HepG2 (cell line): Measurements from ENCODE around the gene SPAG5. TPM values are rescaled to one million over a fixed set of nuclear protein-coding genes. Genes with fewer than 3 reads are reported as not detected.

ENCODE experiments used
- ATAC-seq: fragments of 200-7000 bp; cut with Tn5 transposase; 3 replicates; pipeline ENCODE4 v1.9.1; 2020; ENCODE audit warnings: mild to moderate bottlenecking, moderate library complexity
- BruUV-seq: library from RNA; stranded (reverse); fragments of 400-500 nt; replicated peaks from 2 replicates; lab custom pipeline; 2021; lab: Mats Ljungman, UMichigan
- CTCF ChIA-PET: fragments of 300-600 bp; formaldehyde crosslinking; extraction: SDS; loops from one replicate; lab custom pipeline; 2021; ENCODE audit warnings: low total read pairs, inconsistent platforms, low intra/inter-chr PET ratio; lab: Yijun Ruan, JAX
- POLR2A ChIA-PET: fragments of 350-600 bp; sonication (Branson Sonifier 250); formaldehyde crosslinking; loops from one replicate; lab custom pipeline; 2020; ENCODE audit warnings: antibody characterized with exemption, inconsistent platforms; lab: Yijun Ruan, JAX
- DNase-seq: peaks from one replicate; pipeline ENCODE4 v3.0.0-alpha.2; 2015; ENCODE audit warnings: low spot score
- FAIRE-seq: peaks from 3 replicates; lab custom pipeline; 2011; peaks lifted over from hg19 to GRCh38; lab: Jason Lieb, UNC
- H2AFZ ChIP-seq: one replicate; pipeline ENCODE4 v1.6.1; 2011; ENCODE audit warnings: low read length, inconsistent platforms
- H3K27ac ChIP-seq: fragments of 300-600 bp; 3 replicates; pipeline ENCODE4 v1.8.0; 2011; ENCODE audit warnings: mixed run types, mild to moderate bottlenecking, mixed read lengths, low read length, inconsistent platforms; ENCODE audit not compliant: insufficient read depth; ENCODE audit errors: extremely low read length
- H3K27me3 ChIP-seq, 2 experiments: fragments of 200-600 bp in 1 of 2; 2 replicates in 1 of 2; 3 replicates in 1 of 2; pipeline versions ENCODE4 v1.6.0 to v1.8.0; 2011; ENCODE audit warnings: low read length in 2 of 2, mild to moderate bottlenecking in 2 of 2, moderate library complexity in 2 of 2, inconsistent platforms in 1 of 2; ENCODE audit not compliant: insufficient read depth in 2 of 2, control insufficient read depth in 1 of 2
- H3K36me3 ChIP-seq, 2 experiments: fragments of 200-600 bp in 1 of 2; replicated peaks in 1 of 2; 2 replicates in 1 of 2; 3 replicates in 1 of 2; pipeline versions ENCODE4 v1.5.1 to v1.8.0; 2011; ENCODE audit warnings: low read length in 2 of 2, inconsistent platforms in 1 of 2; ENCODE audit not compliant: insufficient read depth in 2 of 2, control insufficient read depth in 1 of 2
- H3K4me1 ChIP-seq: 2 replicates; pipeline ENCODE4 v1.5.1; 2012; ENCODE audit warnings: low read length, inconsistent platforms; ENCODE audit not compliant: insufficient read depth
- H3K4me2 ChIP-seq: 2 replicates; pipeline ENCODE4 v1.6.0; 2011; ENCODE audit warnings: low read depth, low read length, inconsistent platforms
- H3K4me3 ChIP-seq, 3 experiments: fragments of 200-600 bp in 1 of 3; sonication (generic), shearing (Covaris generic) in 1 of 3; replicated peaks in 1 of 3; 2 replicates each; pipeline ENCODE4 v1.5.1; 2011 to 2016; ENCODE audit warnings: low read length in 3 of 3, inconsistent platforms in 2 of 3, low read depth in 2 of 3, mild to moderate bottlenecking in 2 of 3, control low read depth in 1 of 3, mixed read lengths in 1 of 3; ENCODE audit not compliant: insufficient read depth in 1 of 3
- H3K79me2 ChIP-seq: one replicate; pipeline ENCODE4 v1.6.1; 2011; ENCODE audit warnings: low read length, inconsistent platforms; ENCODE audit not compliant: insufficient read depth
- H3K9ac ChIP-seq: 2 replicates; pipeline ENCODE4 v1.6.0; 2011; ENCODE audit warnings: mild to moderate bottlenecking, low read depth, low read length, inconsistent platforms; ENCODE audit not compliant: insufficient read depth
- H3K9me3 ChIP-seq: 2 replicates; pipeline ENCODE4 v1.5.1; 2012; ENCODE audit warnings: mild to moderate bottlenecking, low read length
- H4K20me1 ChIP-seq: 2 replicates; pipeline ENCODE4 v1.6.0; 2011; ENCODE audit warnings: inconsistent platforms, mild to moderate bottlenecking, low read length, moderate library complexity; ENCODE audit not compliant: insufficient read depth
- ATF7 ChIP-seq, 2 experiments: fragments of 450-650 bp in 1 of 2; sonication (generic) in 1 of 2; formaldehyde crosslinking in 1 of 2; IDR thresholded peaks; 2 replicates each; pipeline versions ENCODE4 v1.4.0 to v1.6.1; 2016 to 2020; ENCODE audit warnings: antibody characterized with exemption in 1 of 2, mild to moderate bottlenecking in 1 of 2, missing genetic modification reagents in 1 of 2
- HNRNPL ChIP-seq: fragments of 200-400 bp; formaldehyde crosslinking; IDR thresholded peaks from 2 replicates; pipeline ENCODE4 v1.6.1; 2017; ENCODE audit warnings: mild to moderate bottlenecking, low read depth, low read length
- PAXIP1 ChIP-seq: sonication (generic); formaldehyde crosslinking; conservative IDR thresholded peaks from 2 replicates; pipeline ENCODE4 v1.4.0; 2020; ENCODE audit warnings: mild to moderate bottlenecking, missing genetic modification reagents, moderate library complexity
- RBFOX2 ChIP-seq: fragments of 200-400 bp; formaldehyde crosslinking; IDR thresholded peaks from 2 replicates; pipeline ENCODE4 v1.6.1; 2017; ENCODE audit warnings: low read depth, mild to moderate bottlenecking, low read length
- RORA ChIP-seq: sonication (generic); formaldehyde crosslinking; IDR thresholded peaks from 2 replicates; pipeline ENCODE4 v1.5.0; 2020; ENCODE audit warnings: mild to moderate bottlenecking, missing genetic modification reagents, moderate library complexity
- TEAD2 ChIP-seq: sonication (generic); formaldehyde crosslinking; IDR thresholded peaks from 2 replicates; pipeline ENCODE4 v1.9.0; 2021; ENCODE audit warnings: missing genetic modification reagents
- ZKSCAN1 ChIP-seq: fragments of 150-350 bp; IDR thresholded peaks from 2 replicates; pipeline ENCODE4 v1.6.1; 2014; ENCODE audit warnings: low read length
- ZNF20 ChIP-seq: sonication (generic); formaldehyde crosslinking; IDR thresholded peaks from 2 replicates; pipeline ENCODE4 v1.4.0; 2020; ENCODE audit warnings: mild to moderate bottlenecking, moderate library complexity, missing genetic modification reagents
- ZNF776 ChIP-seq: sonication (generic); formaldehyde crosslinking; IDR thresholded peaks from 2 replicates; pipeline ENCODE4 v1.4.0; 2020; ENCODE audit warnings: mild to moderate bottlenecking, missing genetic modification reagents
- WGBS: methylation state at CpG from one replicate; pipeline ENCODE4 v1.1.6; 2017; ENCODE audit warnings: low lambda C conversion rate; 5-methylcytosine and 5-hydroxymethylcytosine counted together
- in situ Hi-C: cut with HindIII; loops from 2 replicates; pipeline ENCODE4 v1.10.0; 2017; ENCODE audit warnings: low pct_unique_long_range_greater_than_20kb; ENCODE audit not compliant: extremely low pct_ligation_motif_present
- intact Hi-C: fragments of 100-400 bp; cut with micrococcal nuclease; formaldehyde crosslinking; loops from one replicate; pipeline ENCODE4 v1.10.0; 2022; ENCODE audit not compliant: unreplicated experiment
- polyA plus RNA-seq, 8 experiments: library from polyadenylated mRNA; depleted of rRNA in 3 of 8; stranded (reverse) in 7 of 8; unstranded in 1 of 8; fragments of >200 nt; fragmentation: Illumina TruSeq in 4 of 8; extraction: Trizol in 4 of 8; gene quantifications; 2 replicates each; pipeline versions ENCODE4 v1.2.1 to v1.2.3, GENCODE V29; 2011 to 2016; ENCODE audit warnings: low read depth in 4 of 8, missing spikeins in 1 of 8, mixed read lengths in 1 of 8; ENCODE audit not compliant: insufficient read depth in 1 of 8
- total RNA-seq, 5 experiments: library from RNA; depleted of rRNA; stranded (reverse); fragments of >200 nt; fragmentation: Illumina TruSeq; extraction: Trizol; gene quantifications; 2 replicates each; pipeline ENCODE4 v1.2.3, GENCODE V29; 2016; ENCODE audit warnings: low read depth in 1 of 5
- TF ChIP-seq, protein P1 (sequence below): IDR thresholded peaks from 2 replicates; pipeline ENCODE4 v1.4.0; 2020; ENCODE audit warnings: mild to moderate bottlenecking, missing genetic modification reagents

SPAG5 gene
- total and polyA plus RNA-seq, 2 of the 13 experiments (the other 11 are each of a cell fraction or from before 2014, with no cell fraction given) = 41.4 to 98.0 TPM

- peaks cover 61% of the 10 kb centered on the region for H3K4me1 ChIP-seq
- peak overlapping the region; percentile 94 for H3K4me2 ChIP-seq
- FAIRE-seq = no peak
- intact Hi-C loops (no loop called here), in situ Hi-C loops (loop anchor here (5.0 kb wide), 1 partner anchor 50 kb away; no protein-coding TSS in a partner anchor)
- peaks cover 17% of the 10 kb centered on the region for H3K79me2 ChIP-seq
- H3K4me3 ChIP-seq = peak overlapping the region; percentile 57 to 95 (median 92); a peak in 5 of 6 replicates
- peak overlapping the region; percentile 10 for H3K27ac ChIP-seq
- POLR2A ChIA-PET = interaction anchor here (0.8 kb wide), 1 partner anchor 27 kb away, joined by 3 read pairs; no protein-coding TSS in a partner anchor
- H2AFZ ChIP-seq = peak overlapping the region; percentile 32
- CTCF ChIA-PET = no interaction called here
- WGBS = 20% methylated on average over 2 of the region's 5 CpGs
- DNase-seq = no peak
- peak overlapping the region; percentile 68; the same call in 1 of the 2 replicates for H3K9ac ChIP-seq
- BruUV-seq = no TSS peak
- H3K27me3 ChIP-seq = no peaks in the 10 kb centered on the region
- no peaks in the 10 kb centered on the region for H3K9me3 ChIP-seq
- no peaks in the 10 kb centered on the region for H4K20me1 ChIP-seq
- ATAC-seq = no peak
- peaks cover 0 to 2% of the 10 kb centered on the region in 2 experiments; a peak in 3 of 5 replicates for H3K36me3 ChIP-seq
- TF ChIP-seq RORA (CRISPR knock-in tag) (no peak), HNRNPL (0 out of 2 replicates have a peak, but pooled peaks have one; percentile 35), RBFOX2 (no peak), ATF7 (IDR thresholded peaks at IDR 0.05) (no peak), ATF7 (CRISPR knock-in tag; IDR thresholded peaks at IDR 0.05) (no peak), TEAD2 (CRISPR knock-in tag) (no peak), ZKSCAN1 (no peak), PAXIP1 (CRISPR knock-in tag) (no peak), ZNF776 (no peak), ZNF20 (CRISPR knock-in tag) (no peak)
- TF ChIP-seq, protein P1, sequence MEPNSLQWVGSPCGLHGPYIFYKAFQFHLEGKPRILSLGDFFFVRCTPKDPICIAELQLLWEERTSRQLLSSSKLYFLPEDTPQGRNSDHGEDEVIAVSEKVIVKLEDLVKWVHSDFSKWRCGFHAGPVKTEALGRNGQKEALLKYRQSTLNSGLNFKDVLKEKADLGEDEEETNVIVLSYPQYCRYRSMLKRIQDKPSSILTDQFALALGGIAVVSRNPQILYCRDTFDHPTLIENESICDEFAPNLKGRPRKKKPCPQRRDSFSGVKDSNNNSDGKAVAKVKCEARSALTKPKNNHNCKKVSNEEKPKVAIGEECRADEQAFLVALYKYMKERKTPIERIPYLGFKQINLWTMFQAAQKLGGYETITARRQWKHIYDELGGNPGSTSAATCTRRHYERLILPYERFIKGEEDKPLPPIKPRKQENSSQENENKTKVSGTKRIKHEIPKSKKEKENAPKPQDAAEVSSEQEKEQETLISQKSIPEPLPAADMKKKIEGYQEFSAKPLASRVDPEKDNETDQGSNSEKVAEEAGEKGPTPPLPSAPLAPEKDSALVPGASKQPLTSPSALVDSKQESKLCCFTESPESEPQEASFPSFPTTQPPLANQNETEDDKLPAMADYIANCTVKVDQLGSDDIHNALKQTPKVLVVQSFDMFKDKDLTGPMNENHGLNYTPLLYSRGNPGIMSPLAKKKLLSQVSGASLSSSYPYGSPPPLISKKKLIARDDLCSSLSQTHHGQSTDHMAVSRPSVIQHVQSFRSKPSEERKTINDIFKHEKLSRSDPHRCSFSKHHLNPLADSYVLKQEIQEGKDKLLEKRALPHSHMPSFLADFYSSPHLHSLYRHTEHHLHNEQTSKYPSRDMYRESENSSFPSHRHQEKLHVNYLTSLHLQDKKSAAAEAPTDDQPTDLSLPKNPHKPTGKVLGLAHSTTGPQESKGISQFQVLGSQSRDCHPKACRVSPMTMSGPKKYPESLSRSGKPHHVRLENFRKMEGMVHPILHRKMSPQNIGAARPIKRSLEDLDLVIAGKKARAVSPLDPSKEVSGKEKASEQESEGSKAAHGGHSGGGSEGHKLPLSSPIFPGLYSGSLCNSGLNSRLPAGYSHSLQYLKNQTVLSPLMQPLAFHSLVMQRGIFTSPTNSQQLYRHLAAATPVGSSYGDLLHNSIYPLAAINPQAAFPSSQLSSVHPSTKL (CRISPR knock-in tag) = no peak
These were observed 26.4 kb downstream of the SPAG5 start for GRCh38 chr17:28572259-28573039.
